Measurements from ENCODE around the gene METTL8. TPM values are rescaled to one million over a fixed set of nuclear protein-coding genes. Genes with fewer than 3 reads are reported as not detected.

Gene METTL8
- total RNA-seq, 1 donor from 2014 or later = 26.7 TPM

- no peaks in the 10 kb centered on the region for H3K27me3 ChIP-seq (ENCODE audit: control insufficient read depth, insufficient read depth, low read length)
- no peak for TF ChIP-seq CTCF (IDR thresholded peaks at IDR 0.05; ENCODE audit: insufficient read depth, low read length, poor library complexity, severe bottlenecking)
- H3K4me3 ChIP-seq (ENCODE audit: low read depth, low read length) = no peak overlapping the region
- H3K36me3 ChIP-seq (ENCODE audit: control insufficient read depth, insufficient read depth, low read length) = no peaks in the 10 kb centered on the region
- no peak for DNase-seq (ENCODE audit: low read depth)
These were observed 19.0 kb upstream of the METTL8 start for GRCh38 chr2:171452773-171453172.

GRCh38 chr2:171451074-171451473 is 17.3 kb upstream of the METTL8 start:
- DNase-seq (ENCODE audit: low read depth) = no peak
- Histone ChIP-seq H3K36me3 (ENCODE audit: control insufficient read depth, insufficient read depth, low read length) (no peaks in the 10 kb centered on the region), H3K27me3 (ENCODE audit: control insufficient read depth, insufficient read depth, low read length) (no peaks in the 10 kb centered on the region), H3K4me3 (ENCODE audit: low read depth, low read length) (no peak overlapping the region)
- no peak for TF ChIP-seq CTCF (IDR thresholded peaks at IDR 0.05; ENCODE audit: insufficient read depth, low read length, poor library complexity, severe bottlenecking)

- H3K4me3 ChIP-seq (ENCODE audit: low read depth, low read length) = no peak overlapping the region
- H3K36me3 ChIP-seq (ENCODE audit: control insufficient read depth, insufficient read depth, low read length) = no peaks in the 10 kb centered on the region
- TF ChIP-seq CTCF (IDR thresholded peaks at IDR 0.05; ENCODE audit: insufficient read depth, low read length, poor library complexity, severe bottlenecking) = no peak
- no peaks in the 10 kb centered on the region for H3K27me3 ChIP-seq (ENCODE audit: control insufficient read depth, insufficient read depth, low read length)
- DNase-seq (ENCODE audit: low read depth) = no peak
These were observed 13.9 kb upstream of the METTL8 start for GRCh38 chr2:171447675-171448074.

- Histone ChIP-seq H3K27me3 (ENCODE audit: control insufficient read depth, insufficient read depth, low read length) (no peaks in the 10 kb centered on the region), H3K36me3 (ENCODE audit: control insufficient read depth, insufficient read depth, low read length) (no peaks in the 10 kb centered on the region), H3K4me3 (ENCODE audit: low read depth, low read length) (no peak overlapping the region)
- no peak for DNase-seq (ENCODE audit: low read depth)
- no peak for TF ChIP-seq CTCF (IDR thresholded peaks at IDR 0.05; ENCODE audit: insufficient read depth, low read length, poor library complexity, severe bottlenecking)
These were observed 7.7 kb upstream of the METTL8 start for GRCh38 chr2:171441470-171441869.

- Histone ChIP-seq H3K4me3 (ENCODE audit: low read depth, low read length) (no peak overlapping the region), H3K36me3 (ENCODE audit: control insufficient read depth, insufficient read depth, low read length) (no peaks in the 10 kb centered on the region), H3K27me3 (ENCODE audit: control insufficient read depth, insufficient read depth, low read length) (no peaks in the 10 kb centered on the region)
- TF ChIP-seq CTCF (IDR thresholded peaks at IDR 0.05; ENCODE audit: insufficient read depth, low read length, poor library complexity, severe bottlenecking) = no peak
- DNase-seq (ENCODE audit: low read depth) = no peak
These were observed 2.5 kb upstream of the METTL8 start for GRCh38 chr2:171436307-171436706.

All from kidney epithelial cell (primary cell).